ENCODE measurements around the gene ENTPD6. TPM values are rescaled to one million over a fixed set of nuclear protein-coding genes. Genes with fewer than 3 reads are reported as not detected.

The ENTPD6 gene
- total RNA-seq, 1 donor from 2014 or later, result 57.8 TPM

GRCh38 chr20:25269833-25270170 is 74.3 kb downstream of the ENTPD6 start:
- Mint-ChIP-seq H3K4me3 (ENCODE audit: unreplicated experiment) (no peak overlapping the region), H3K9me3 (ENCODE audit: unreplicated experiment) (no peaks in the 10 kb centered on the region), H3K4me1 (ENCODE audit: low read depth, unreplicated experiment) (peaks cover 7% of the 10 kb centered on the region), H3K27me3 (ENCODE audit: low read depth, unreplicated experiment) (no peaks in the 10 kb centered on the region), H3K36me3 (ENCODE audit: low read depth, unreplicated experiment) (peaks cover 16% of the 10 kb centered on the region), H3K27ac (ENCODE audit: unreplicated experiment) (no peak overlapping the region)
- H3K27me3 ChIP-seq (ENCODE audit: insufficient read depth, low read length), result no peaks in the 10 kb centered on the region
- peaks cover 73% of the 10 kb centered on the region for H3K79me2 ChIP-seq (ENCODE audit: insufficient read depth, low read length)
- H3K9ac ChIP-seq (ENCODE audit: low read length), result no peak overlapping the region
- H4K20me1 ChIP-seq (ENCODE audit: insufficient read depth, low read length), result peaks cover 67% of the 10 kb centered on the region
- FAIRE-seq (no peak), DNase-seq (ENCODE audit: low read depth) (no peak)
- H3K36me3 ChIP-seq (ENCODE audit: insufficient read depth, low read length), result peaks cover 35% of the 10 kb centered on the region
- no peak overlapping the region for H3K4me2 ChIP-seq (ENCODE audit: low read length)
- no peak overlapping the region for H3K27ac ChIP-seq (ENCODE audit: low read depth, low read length)
- H3K9me3 ChIP-seq (ENCODE audit: insufficient read depth, low read depth, low read length), result no peaks in the 10 kb centered on the region
- TF ChIP-seq, protein P1, sequence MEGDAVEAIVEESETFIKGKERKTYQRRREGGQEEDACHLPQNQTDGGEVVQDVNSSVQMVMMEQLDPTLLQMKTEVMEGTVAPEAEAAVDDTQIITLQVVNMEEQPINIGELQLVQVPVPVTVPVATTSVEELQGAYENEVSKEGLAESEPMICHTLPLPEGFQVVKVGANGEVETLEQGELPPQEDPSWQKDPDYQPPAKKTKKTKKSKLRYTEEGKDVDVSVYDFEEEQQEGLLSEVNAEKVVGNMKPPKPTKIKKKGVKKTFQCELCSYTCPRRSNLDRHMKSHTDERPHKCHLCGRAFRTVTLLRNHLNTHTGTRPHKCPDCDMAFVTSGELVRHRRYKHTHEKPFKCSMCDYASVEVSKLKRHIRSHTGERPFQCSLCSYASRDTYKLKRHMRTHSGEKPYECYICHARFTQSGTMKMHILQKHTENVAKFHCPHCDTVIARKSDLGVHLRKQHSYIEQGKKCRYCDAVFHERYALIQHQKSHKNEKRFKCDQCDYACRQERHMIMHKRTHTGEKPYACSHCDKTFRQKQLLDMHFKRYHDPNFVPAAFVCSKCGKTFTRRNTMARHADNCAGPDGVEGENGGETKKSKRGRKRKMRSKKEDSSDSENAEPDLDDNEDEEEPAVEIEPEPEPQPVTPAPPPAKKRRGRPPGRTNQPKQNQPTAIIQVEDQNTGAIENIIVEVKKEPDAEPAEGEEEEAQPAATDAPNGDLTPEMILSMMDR (IDR thresholded peaks at IDR 0.05; ENCODE audit: insufficient read depth, low read depth, low read length), result no peak
- no peak for TF ChIP-seq EZH2 (IDR thresholded peaks at IDR 0.05; ENCODE audit: insufficient read depth, low read length)
- H2AFZ ChIP-seq (ENCODE audit: low read depth, low read length), result no peak overlapping the region
- H3K4me1 ChIP-seq (ENCODE audit: insufficient read depth, low read length), result no peaks in the 10 kb centered on the region
- no peak overlapping the region for H3K4me3 ChIP-seq (ENCODE audit: insufficient read depth, low read depth, low read length)

DNA sequence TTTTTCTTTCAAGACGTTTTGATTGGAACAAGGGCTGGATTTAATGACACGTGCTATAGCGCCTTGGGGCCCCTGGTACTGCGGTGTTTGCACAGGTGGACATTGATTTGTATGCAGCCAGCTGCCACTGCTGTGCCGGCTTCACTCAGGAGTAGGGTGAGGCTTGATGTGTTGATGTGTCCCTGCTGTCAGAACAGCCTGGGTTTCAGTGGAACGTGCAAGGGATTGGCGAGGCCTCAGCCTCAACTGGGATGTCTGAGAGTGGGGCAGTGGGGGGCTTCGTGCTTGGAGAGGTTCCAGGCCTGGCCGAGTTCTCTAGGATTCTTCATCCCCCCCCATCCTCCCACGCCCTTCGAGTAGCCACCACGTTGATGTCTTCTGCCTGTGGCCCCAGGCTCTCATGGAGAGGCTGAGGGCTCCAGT is 75.3 kb downstream of the ENTPD6 start:
- Histone ChIP-seq H3K4me2 (ENCODE audit: low read length) (no peak overlapping the region), H3K4me1 (ENCODE audit: insufficient read depth, low read length) (no peaks in the 10 kb centered on the region), H3K9ac (ENCODE audit: low read length) (no peak overlapping the region), H3K36me3 (ENCODE audit: insufficient read depth, low read length) (peaks cover 35% of the 10 kb centered on the region), H2AFZ (ENCODE audit: low read depth, low read length) (no peak overlapping the region), H3K27ac (ENCODE audit: low read depth, low read length) (no peak overlapping the region), H3K4me3 (ENCODE audit: insufficient read depth, low read depth, low read length) (no peak overlapping the region), H3K79me2 (ENCODE audit: insufficient read depth, low read length) (peaks cover 75% of the 10 kb centered on the region), H4K20me1 (ENCODE audit: insufficient read depth, low read length) (peaks cover 71% of the 10 kb centered on the region), H3K9me3 (ENCODE audit: insufficient read depth, low read depth, low read length) (no peaks in the 10 kb centered on the region), H3K27me3 (ENCODE audit: insufficient read depth, low read length) (no peaks in the 10 kb centered on the region)
- Mint-ChIP-seq H3K36me3 (ENCODE audit: low read depth, unreplicated experiment) (peaks cover 19% of the 10 kb centered on the region), H3K9me3 (ENCODE audit: unreplicated experiment) (no peaks in the 10 kb centered on the region), H3K4me1 (ENCODE audit: low read depth, unreplicated experiment) (peaks cover 7% of the 10 kb centered on the region), H3K27ac (ENCODE audit: unreplicated experiment) (no peak overlapping the region), H3K4me3 (ENCODE audit: unreplicated experiment) (no peak overlapping the region), H3K27me3 (ENCODE audit: low read depth, unreplicated experiment) (no peaks in the 10 kb centered on the region)
- DNase-seq (ENCODE audit: low read depth) (no peak), FAIRE-seq (no peak)
- no peak for TF ChIP-seq EZH2 (IDR thresholded peaks at IDR 0.05; ENCODE audit: insufficient read depth, low read length)
- TF ChIP-seq, protein P1 (IDR thresholded peaks at IDR 0.05; ENCODE audit: insufficient read depth, low read depth, low read length), result no peak

GRCh38 chr20:25271486-25272222 is 76.1 kb downstream of the ENTPD6 start:
- TF ChIP-seq, protein P1 (IDR thresholded peaks at IDR 0.05; ENCODE audit: insufficient read depth, low read depth, low read length), result no peak
- no peak for TF ChIP-seq EZH2 (IDR thresholded peaks at IDR 0.05; ENCODE audit: insufficient read depth, low read length)
- Mint-ChIP-seq H3K27ac (ENCODE audit: unreplicated experiment) (no peak overlapping the region), H3K27me3 (ENCODE audit: low read depth, unreplicated experiment) (no peaks in the 10 kb centered on the region), H3K4me1 (ENCODE audit: low read depth, unreplicated experiment) (peaks cover 7% of the 10 kb centered on the region), H3K4me3 (ENCODE audit: unreplicated experiment) (no peak overlapping the region), H3K36me3 (ENCODE audit: low read depth, unreplicated experiment) (peaks cover 18% of the 10 kb centered on the region), H3K9me3 (ENCODE audit: unreplicated experiment) (no peaks in the 10 kb centered on the region)
- H3K9ac ChIP-seq (ENCODE audit: low read length), result no peak overlapping the region
- no peak overlapping the region for H3K4me2 ChIP-seq (ENCODE audit: low read length)
- peaks cover 37% of the 10 kb centered on the region for H3K36me3 ChIP-seq (ENCODE audit: insufficient read depth, low read length)
- DNase-seq (ENCODE audit: low read depth) (no peak), FAIRE-seq (no peak)
- no peaks in the 10 kb centered on the region for H3K9me3 ChIP-seq (ENCODE audit: insufficient read depth, low read depth, low read length)
- H3K4me3 ChIP-seq (ENCODE audit: insufficient read depth, low read depth, low read length), result no peak overlapping the region
- H3K79me2 ChIP-seq (ENCODE audit: insufficient read depth, low read length), result peaks cover 70% of the 10 kb centered on the region
- H4K20me1 ChIP-seq (ENCODE audit: insufficient read depth, low read length), result peaks cover 74% of the 10 kb centered on the region
- no peaks in the 10 kb centered on the region for H3K4me1 ChIP-seq (ENCODE audit: insufficient read depth, low read length)
- no peaks in the 10 kb centered on the region for H3K27me3 ChIP-seq (ENCODE audit: insufficient read depth, low read length)
- H3K27ac ChIP-seq (ENCODE audit: low read depth, low read length), result no peak overlapping the region
- no peak overlapping the region for H2AFZ ChIP-seq (ENCODE audit: low read depth, low read length)
